SK-N-MC (cell line): ENCODE results near the gene ANKRD44.
A peak's percentile ranks its signal among the peaks of the same experiment; 100 is the strongest.
"Not testable (repeated sequence)": the region's sequence is repeated elsewhere in the genome, so short reads cannot be mapped to it uniquely, and the experiment has no call there.

Experiments used
- DNase-seq: peaks from one replicate; pipeline ENCODE4 v3.0.0-alpha.2; 2011; ENCODE audit warnings: low read depth, low spot score
- H3K27ac ChIP-seq: fragments of 200-600 bp; sonication (generic); 2 replicates; pipeline ENCODE4 v1.5.1; 2016; ENCODE audit warnings: mixed run types
- H3K36me3 ChIP-seq: fragments of 200-600 bp; sonication (generic); 2 replicates; pipeline ENCODE4 v1.6.1; 2017; ENCODE audit warnings: antibody characterized with exemption, low read length, mixed read lengths; ENCODE audit not compliant: insufficient read depth
- H3K4me3 ChIP-seq: fragments of 200-600 bp; sonication (generic); 2 replicates; pipeline ENCODE4 v1.5.1; 2016
- H3K9ac ChIP-seq: fragments of 200-600 bp; sonication (generic); 2 replicates; pipeline ENCODE4 v1.8.0; 2017; ENCODE audit warnings: mixed run types, mixed read lengths; ENCODE audit not compliant: insufficient read length
- H3K9me3 ChIP-seq: fragments of 200-600 bp; sonication (generic); 2 replicates; pipeline ENCODE4 v1.6.1; 2017; ENCODE audit warnings: low read depth, mild to moderate bottlenecking, antibody characterized with exemption, low read length, moderate library complexity, mixed read lengths
- EZH2 ChIP-seq: fragments of 200-600 bp; sonication (generic); IDR thresholded peaks from one replicate; pipeline ENCODE4 v1.6.1; 2017; ENCODE audit warnings: antibody characterized with exemption
- FOXP2 ChIP-seq: optimal IDR thresholded peaks from 2 replicates; pipeline ENCODE3; 2011; ENCODE audit warnings: mild to moderate bottlenecking, moderate library complexity; ENCODE audit not compliant: insufficient read depth; ENCODE audit errors: extremely low read length, control extremely low read depth
- POLR2AphosphoS5 ChIP-seq: IDR thresholded peaks from 2 replicates; pipeline ENCODE4 v1.6.1; 2012; ENCODE audit warnings: mild to moderate bottlenecking, low read depth, low read length, borderline replicate concordance

The ANKRD44 gene

DNA sequence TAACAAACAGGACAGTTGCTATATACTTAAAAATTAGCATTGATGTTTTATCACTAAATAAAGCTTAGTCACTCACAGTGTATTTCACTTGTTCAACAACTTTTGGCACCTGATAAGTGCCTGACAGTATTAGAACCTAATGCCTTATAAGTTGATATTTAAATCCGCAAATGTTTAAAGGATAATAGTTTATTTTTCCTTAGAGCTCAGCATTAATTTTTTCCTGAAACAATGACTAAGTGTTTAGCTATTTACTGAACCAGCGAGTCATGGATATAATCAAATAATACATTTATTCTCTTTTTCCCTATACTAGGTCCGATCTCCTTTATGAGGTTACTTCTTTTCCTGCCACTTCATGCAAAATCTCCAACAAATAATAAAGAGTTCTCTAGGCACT is 238.0 kb downstream of the ANKRD44 start:
- TF ChIP-seq FOXP2 (no peak), EZH2 (no peak), POLR2AphosphoS5 (no peak)
- Histone ChIP-seq H3K4me3 (peak overlapping the region; percentile 63), H3K36me3 (peaks cover 15% of the 10 kb centered on the region), H3K9me3 (no peaks in the 10 kb centered on the region), H3K9ac (peak overlapping the region; percentile 73), H3K27ac (peak overlapping the region; percentile 100)
- no peak for DNase-seq

DNA sequence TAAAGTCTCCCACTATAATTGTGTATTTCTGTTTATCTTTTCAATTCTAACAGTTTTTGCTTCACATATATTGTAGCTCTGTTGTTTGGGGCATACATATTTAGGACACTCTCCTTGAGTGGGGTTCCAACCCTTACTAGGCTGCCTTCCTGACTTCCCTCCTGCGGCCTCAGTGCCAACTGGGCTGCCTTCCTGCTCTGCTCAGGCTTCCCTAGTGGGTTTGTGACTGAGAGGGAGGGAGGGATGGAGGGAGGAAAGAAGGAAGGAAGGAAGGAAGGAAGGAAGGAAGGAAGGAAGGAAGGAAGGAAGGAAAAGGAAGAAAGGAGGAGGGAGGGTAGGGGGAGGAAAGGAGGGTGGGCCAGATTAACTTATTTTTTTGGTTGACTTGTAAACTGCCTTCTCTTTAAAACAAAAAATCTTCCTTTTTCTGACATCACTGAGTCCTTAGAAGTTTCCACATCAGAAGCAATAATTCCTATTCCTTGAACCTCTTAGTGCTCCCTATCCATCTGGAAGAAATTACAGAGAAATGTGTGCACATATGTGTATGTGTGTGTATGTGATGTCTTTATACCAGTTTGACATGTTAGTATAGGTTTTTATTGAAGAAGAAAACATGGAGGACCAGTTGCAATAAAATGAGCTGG is 238.7 kb downstream of the ANKRD44 start:
- Histone ChIP-seq H3K27ac (peak overlapping the region; percentile 100), H3K36me3 (peaks cover 11% of the 10 kb centered on the region), H3K4me3 (peak overlapping the region; percentile 63), H3K9me3 (no peaks in the 10 kb centered on the region), H3K9ac (peak overlapping the region; percentile 88)
- TF ChIP-seq EZH2 (no peak), POLR2AphosphoS5 (peak; percentile 61), FOXP2 (peak; percentile 42)
- DNase-seq: peak; percentile 96

DNA sequence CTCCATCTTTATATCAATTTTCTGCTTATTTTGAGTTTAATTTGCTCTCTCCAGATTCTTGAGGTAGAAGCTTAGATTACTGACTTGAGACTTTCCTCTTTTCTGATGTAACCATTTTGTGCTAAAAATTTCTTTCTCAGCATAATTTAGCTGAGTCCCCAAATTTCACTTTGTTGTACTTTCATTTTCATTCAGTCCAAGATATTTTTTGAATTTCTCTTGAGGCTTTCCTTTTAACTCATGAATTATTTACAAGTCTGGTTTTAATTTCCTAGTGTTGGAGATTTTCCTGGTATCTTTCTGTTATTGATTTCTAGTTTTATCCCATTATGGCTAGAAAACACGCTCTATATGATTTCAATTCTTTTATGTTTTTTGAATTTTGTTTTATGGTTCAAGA is 239.4 kb downstream of the ANKRD44 start:
- Histone ChIP-seq H3K36me3 (peaks cover 4% of the 10 kb centered on the region; the same call in 1 of the 2 replicates), H3K27ac (peak overlapping the region; percentile 100), H3K4me3 (peak overlapping the region; percentile 56), H3K9ac (peak overlapping the region; percentile 88), H3K9me3 (no peaks in the 10 kb centered on the region)
- DNase-seq: peak; percentile 86
- TF ChIP-seq POLR2AphosphoS5 (no peak; the same call in 1 of the 2 replicates), EZH2 (no peak), FOXP2 (no peak)

DNA sequence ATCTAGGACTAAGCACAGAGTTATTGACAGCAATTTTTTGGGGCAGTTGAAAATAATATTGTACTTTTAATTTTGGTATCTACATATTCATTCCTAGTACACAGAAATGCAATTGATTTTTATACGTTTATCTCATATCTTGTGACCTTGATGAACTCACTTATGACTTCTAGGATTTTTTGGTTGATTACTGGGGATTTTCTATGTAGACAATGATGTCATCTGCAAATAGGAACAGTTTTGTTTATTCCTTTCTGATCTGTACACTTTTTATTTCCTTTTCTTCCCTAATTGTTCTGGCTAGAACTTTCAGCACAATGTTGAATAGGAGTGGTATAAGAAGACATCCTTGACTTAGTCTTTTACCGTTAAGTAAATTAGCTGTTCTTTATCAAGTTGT is 240.6 kb downstream of the ANKRD44 start:
- TF ChIP-seq EZH2 (no peak), FOXP2 (no peak), POLR2AphosphoS5 (no peak)
- no peak for DNase-seq
- peak overlapping the region; percentile 100 for H3K27ac ChIP-seq
- H3K9me3 ChIP-seq: no peaks in the 10 kb centered on the region
- no peaks in the 10 kb centered on the region for H3K36me3 ChIP-seq
- H3K4me3 ChIP-seq: peak overlapping the region; percentile 56
- peak overlapping the region; percentile 88 for H3K9ac ChIP-seq

DNA sequence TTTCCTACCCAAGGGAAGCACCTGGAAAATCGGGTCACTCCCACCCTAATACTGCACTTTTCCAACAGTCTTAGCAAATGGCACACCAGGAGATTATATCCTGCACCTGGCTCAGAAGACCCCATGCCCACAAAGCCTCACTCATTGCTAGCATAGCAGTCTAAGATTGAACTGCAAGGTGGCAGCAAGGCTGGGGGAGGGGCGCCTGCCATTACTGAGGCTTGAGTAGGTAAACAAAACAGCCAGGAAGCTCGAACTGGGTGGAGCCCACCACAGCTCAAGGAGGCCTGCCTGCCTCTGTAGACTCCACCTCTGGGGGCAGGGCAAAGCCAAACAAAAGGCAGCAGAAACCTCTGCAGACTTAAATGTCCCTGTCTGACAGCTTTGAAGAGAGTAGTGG is 248.0 kb downstream of the ANKRD44 start:
- not testable (repeated sequence) for H3K9ac ChIP-seq, DNase-seq, H3K27ac ChIP-seq, H3K9me3 ChIP-seq, H3K4me3 ChIP-seq, H3K36me3 ChIP-seq

DNA sequence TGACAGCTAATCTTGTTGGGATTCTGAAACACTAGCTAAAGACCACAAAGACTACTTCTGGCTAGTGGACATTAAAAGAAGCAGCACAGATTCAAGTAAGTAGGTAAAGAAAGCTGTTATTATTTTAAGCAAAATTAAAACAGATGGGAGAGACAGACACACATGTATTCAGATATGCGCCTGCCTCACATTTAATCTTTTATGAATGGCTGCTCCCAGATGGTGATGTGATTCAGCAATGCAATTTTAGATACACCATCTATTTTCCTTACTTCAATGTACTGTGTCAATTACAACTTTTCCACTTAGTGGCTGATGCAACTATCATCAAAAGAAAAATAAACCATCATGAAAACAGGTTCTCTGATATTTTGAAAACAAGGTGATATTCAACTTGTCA is 251.1 kb downstream of the ANKRD44 start:
- TF ChIP-seq EZH2 (no peak), FOXP2 (no peak), POLR2AphosphoS5 (no peak)
- H3K9ac ChIP-seq: no peak overlapping the region
- no peak overlapping the region for H3K4me3 ChIP-seq
- peaks cover 10% of the 10 kb centered on the region; the same call in 1 of the 2 replicates for H3K36me3 ChIP-seq
- peaks cover 8% of the 10 kb centered on the region; the same call in 1 of the 2 replicates for H3K9me3 ChIP-seq
- no peak for DNase-seq
- peak overlapping the region; percentile 51 for H3K27ac ChIP-seq

DNA sequence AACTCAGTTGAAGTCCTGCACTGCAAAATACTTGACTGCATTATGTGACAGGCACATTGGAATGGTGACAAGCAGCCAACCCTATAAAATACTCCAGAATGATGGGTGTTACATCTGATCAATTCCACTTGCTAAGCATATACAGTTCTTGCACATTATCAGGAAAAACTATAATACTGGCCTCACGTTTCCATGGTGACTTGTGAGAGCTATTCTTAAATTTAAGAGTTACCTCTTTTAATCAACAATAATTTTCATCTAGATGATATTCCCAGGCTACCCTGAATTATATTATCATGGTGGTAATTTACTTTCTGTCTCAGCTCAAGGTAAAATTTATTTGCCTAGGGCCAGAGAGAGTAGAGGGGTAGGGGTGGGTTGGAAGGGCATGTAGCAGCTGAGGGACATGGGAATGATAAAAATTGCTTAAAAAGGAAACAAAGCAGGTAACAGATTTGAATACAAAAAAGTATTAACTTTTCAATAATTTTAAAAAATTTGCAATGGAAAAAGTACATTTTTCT is 251.7 kb downstream of the ANKRD44 start:
- 0 out of 2 replicates have a peak overlapping the region, but pooled peaks have one; percentile 51 for H3K27ac ChIP-seq
- no peak for DNase-seq
- no peak for TF ChIP-seq EZH2
- no peak for TF ChIP-seq POLR2AphosphoS5
- TF ChIP-seq FOXP2: no peak
- H3K4me3 ChIP-seq: no peak overlapping the region
- peaks cover 16% of the 10 kb centered on the region; the same call in 1 of the 2 replicates for H3K36me3 ChIP-seq
- no peak overlapping the region for H3K9ac ChIP-seq
- H3K9me3 ChIP-seq: peaks cover 8% of the 10 kb centered on the region; the same call in 1 of the 2 replicates

DNA sequence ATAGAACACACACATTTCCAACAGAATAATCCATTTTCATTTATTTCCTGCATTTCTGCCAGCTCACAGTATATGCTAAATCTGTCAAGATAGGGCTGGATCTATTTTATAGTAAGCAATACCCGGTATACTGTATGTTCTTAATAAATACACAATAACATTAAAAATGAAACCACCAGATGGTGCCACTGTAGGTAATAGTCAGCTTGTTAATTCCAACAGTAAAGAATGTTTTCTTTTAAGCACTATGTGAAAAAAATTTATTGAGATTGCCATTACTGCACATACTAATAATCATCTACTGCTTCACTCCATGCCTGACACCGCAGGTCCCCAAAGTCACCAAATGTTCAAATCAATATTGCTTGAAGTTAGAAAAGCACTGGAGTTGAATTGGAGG is 252.6 kb downstream of the ANKRD44 start:
- H3K27ac ChIP-seq: 0 out of 2 replicates have a peak overlapping the region, but pooled peaks have one; percentile 51
- no peak for DNase-seq
- no peak for TF ChIP-seq POLR2AphosphoS5
- no peak overlapping the region for H3K4me3 ChIP-seq
- peaks cover 16% of the 10 kb centered on the region; the same call in 1 of the 2 replicates for H3K36me3 ChIP-seq
- H3K9ac ChIP-seq: no peak overlapping the region
- peaks cover 8% of the 10 kb centered on the region; the same call in 1 of the 2 replicates for H3K9me3 ChIP-seq
